Measurements from ENCODE around the gene MOG. TPM values are rescaled to one million over a fixed set of nuclear protein-coding genes. Genes with fewer than 3 reads are reported as not detected.
A peak's percentile ranks its signal among the peaks of the same experiment; 100 is the strongest.
"Not testable (repeated sequence)": the region's sequence is repeated elsewhere in the genome, so short reads cannot be mapped to it uniquely, and the experiment has no call there.

The MOG gene
- total RNA-seq, 4 donors from 2014 or later = not detected

DNA sequence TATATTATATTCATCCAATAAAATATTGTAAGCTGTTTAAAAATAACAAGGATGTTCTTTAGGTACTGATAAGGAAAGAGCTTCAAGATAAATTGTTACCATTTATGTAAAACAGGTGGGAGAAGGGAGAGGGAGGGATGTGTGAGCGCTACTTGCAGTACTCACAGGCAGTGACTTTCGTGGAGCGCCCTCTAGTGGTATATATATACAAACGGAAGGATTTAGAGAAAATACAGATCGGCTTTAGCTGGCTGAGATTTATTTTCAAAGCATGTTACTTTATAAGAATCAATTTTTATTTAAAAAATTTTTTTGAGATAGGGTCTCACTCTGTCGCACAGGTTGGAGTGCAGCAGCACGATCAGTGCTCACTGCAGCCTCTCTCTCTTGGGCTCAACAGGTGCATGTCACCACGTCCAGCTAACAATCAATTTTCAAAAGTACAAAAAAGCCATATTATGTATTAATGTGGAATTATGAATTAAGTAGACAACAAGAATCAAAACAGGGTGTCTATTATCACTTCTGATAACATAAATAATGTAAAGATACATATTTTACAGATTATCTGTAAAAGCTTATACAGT is 3.3 kb upstream of the MOG start:
- DNase-seq (ENCODE audit: low spot score in 2 of 2) = no peak
- TF ChIP-seq POLR2A (IDR thresholded peaks at IDR 0.05) = no peak
- TF ChIP-seq, protein P1, sequence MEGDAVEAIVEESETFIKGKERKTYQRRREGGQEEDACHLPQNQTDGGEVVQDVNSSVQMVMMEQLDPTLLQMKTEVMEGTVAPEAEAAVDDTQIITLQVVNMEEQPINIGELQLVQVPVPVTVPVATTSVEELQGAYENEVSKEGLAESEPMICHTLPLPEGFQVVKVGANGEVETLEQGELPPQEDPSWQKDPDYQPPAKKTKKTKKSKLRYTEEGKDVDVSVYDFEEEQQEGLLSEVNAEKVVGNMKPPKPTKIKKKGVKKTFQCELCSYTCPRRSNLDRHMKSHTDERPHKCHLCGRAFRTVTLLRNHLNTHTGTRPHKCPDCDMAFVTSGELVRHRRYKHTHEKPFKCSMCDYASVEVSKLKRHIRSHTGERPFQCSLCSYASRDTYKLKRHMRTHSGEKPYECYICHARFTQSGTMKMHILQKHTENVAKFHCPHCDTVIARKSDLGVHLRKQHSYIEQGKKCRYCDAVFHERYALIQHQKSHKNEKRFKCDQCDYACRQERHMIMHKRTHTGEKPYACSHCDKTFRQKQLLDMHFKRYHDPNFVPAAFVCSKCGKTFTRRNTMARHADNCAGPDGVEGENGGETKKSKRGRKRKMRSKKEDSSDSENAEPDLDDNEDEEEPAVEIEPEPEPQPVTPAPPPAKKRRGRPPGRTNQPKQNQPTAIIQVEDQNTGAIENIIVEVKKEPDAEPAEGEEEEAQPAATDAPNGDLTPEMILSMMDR (IDR thresholded peaks at IDR 0.05) = peak in 1 of 2 donors; percentile 60
- H3K36me3 ChIP-seq = no peaks in the 10 kb centered on the region
- no peaks in the 10 kb centered on the region for H3K9me3 ChIP-seq
- H3K27me3 ChIP-seq = no peaks in the 10 kb centered on the region
- no peak overlapping the region for H3K27ac ChIP-seq
- peaks cover 14% of the 10 kb centered on the region for H3K4me1 ChIP-seq
- WGBS = 12% methylated on average over 8 of the region's 8 CpGs
- no peak overlapping the region for H3K4me3 ChIP-seq

DNA sequence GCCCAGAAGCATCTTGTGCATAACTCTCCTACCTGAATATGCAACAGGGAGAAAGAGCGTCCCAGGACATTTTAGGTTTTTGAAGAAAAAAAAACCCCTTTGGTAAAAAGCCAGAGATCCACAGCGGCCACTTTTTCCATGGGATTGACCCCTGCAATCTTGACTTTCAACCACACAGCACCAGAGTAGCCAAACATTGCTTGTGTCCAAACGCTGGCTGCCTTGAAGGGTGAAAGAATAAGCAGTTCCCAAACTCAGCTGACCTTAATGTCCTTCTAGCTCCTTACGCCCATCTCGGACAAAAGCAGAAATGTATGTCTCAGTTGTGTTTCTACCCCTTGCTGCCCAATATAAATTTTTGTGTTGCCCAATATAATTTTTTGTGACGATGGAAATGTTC is 1.2 kb upstream of the MOG start:
- Histone ChIP-seq H3K27ac (no peak overlapping the region), H3K27me3 (no peaks in the 10 kb centered on the region), H3K36me3 (no peaks in the 10 kb centered on the region), H3K9me3 (no peaks in the 10 kb centered on the region), H3K4me3 (no peak overlapping the region), H3K4me1 (no peaks in the 10 kb centered on the region)
- TF ChIP-seq, protein P1 (IDR thresholded peaks at IDR 0.05) = no peak
- TF ChIP-seq EP300 (IDR thresholded peaks at IDR 0.05) (no peak), POLR2A (IDR thresholded peaks at IDR 0.05) (no peak), POLR2AphosphoS5 (IDR thresholded peaks at IDR 0.05) (no peak)
- no peak for DNase-seq (ENCODE audit: low spot score in 2 of 2)
- 78% methylated on average over 6 of the region's 6 CpGs for WGBS

DNA sequence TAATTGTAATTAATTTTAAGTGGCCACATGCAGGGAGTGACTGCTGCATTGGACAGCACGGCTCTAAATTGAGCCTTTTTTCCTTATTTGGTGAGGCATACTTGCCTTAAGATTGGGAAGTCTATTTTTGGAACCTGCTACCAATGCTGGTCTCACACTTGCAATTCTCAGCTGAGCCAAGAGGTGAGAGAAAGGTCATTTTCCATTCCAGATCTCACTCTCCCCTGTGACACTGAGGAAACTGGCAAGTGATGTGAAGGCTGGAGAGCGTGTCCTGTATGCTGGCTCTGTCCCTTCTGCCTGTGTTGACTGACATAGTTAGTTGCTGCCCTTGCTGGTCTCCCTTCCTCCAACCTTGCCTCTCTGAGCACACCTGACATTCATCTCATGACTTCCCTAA is 735 bp upstream of the MOG start:
- no peak for DNase-seq (ENCODE audit: low spot score in 2 of 2)
- H3K4me3 ChIP-seq = no peak overlapping the region
- no peak overlapping the region for H3K27ac ChIP-seq
- no peak for TF ChIP-seq POLR2AphosphoS5 (IDR thresholded peaks at IDR 0.05)
- TF ChIP-seq POLR2A (IDR thresholded peaks at IDR 0.05) = no peak
- TF ChIP-seq EP300 (IDR thresholded peaks at IDR 0.05) = no peak
- TF ChIP-seq, protein P1 (IDR thresholded peaks at IDR 0.05) = no peak
- H3K36me3 ChIP-seq = no peaks in the 10 kb centered on the region
- no peaks in the 10 kb centered on the region for H3K9me3 ChIP-seq
- WGBS = 55% methylated on average over 2 of the region's 2 CpGs
- H3K27me3 ChIP-seq = peaks cover 4% of the 10 kb centered on the region
- no peaks in the 10 kb centered on the region for H3K4me1 ChIP-seq

DNA sequence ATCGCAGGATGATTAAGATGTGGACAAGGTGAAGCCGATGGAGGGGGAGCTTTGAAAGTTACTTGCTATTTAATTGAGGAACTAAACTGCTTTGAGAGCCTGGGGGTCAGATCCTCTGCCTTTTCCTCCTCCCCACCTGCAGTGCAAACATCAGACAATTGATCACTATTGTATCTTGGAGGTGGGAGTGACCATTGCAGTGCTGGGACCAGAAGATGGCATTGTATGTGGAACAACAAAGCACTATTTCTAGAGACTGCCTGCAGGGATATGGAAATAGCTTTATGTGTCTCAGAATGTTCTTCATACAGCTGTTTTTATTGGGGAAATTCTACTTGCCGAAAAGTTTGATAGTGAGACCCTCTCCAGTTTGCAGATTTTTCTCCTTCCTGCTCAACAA is 4.2 kb downstream of the MOG start:
- WGBS = 78% methylated on average over 3 of the region's 3 CpGs
- Histone ChIP-seq H3K27ac (no peak overlapping the region), H3K4me3 (no peak overlapping the region), H3K27me3 (peaks cover 31% of the 10 kb centered on the region), H3K36me3 (no peaks in the 10 kb centered on the region), H3K9me3 (no peaks in the 10 kb centered on the region), H3K4me1 (no peaks in the 10 kb centered on the region)
- no peak for DNase-seq (ENCODE audit: low spot score in 2 of 2)
- no peak for TF ChIP-seq POLR2AphosphoS5 (IDR thresholded peaks at IDR 0.05)
- TF ChIP-seq EP300 (IDR thresholded peaks at IDR 0.05) = no peak
- TF ChIP-seq, protein P1 (IDR thresholded peaks at IDR 0.05) = no peak
- no peak for TF ChIP-seq POLR2A (IDR thresholded peaks at IDR 0.05)

DNA sequence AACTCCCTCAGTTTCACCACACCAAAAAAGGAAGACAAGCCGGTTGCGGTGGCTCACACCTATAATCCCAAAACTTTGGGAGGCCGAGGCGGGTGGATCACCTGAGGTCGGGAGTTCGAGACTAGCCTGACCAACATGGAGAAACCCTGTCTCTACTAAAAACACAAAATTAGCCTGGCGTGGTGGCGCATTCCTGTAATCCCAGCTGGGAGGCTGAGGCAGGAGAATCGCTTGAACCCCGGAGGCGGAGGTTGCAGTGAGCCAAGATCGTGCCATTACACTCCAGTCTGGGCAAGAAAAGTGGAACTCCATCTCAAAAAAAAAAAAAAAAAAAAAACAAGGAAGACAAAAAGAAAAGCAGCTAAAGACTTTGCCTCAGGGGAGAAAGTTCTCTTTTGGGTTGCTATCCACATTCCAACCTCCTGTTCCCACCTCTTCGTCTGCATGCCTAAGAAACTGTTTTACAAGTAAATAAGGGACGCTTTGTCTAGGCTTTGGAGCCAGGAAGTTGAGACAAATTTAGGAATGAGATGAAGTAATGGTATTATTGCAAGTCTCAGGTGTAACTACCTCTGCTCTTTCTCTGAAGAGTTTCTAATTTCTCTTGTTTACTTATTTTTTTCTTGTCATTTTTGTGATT is 4.7 kb downstream of the MOG start:
- H3K27me3 ChIP-seq = peaks cover 31% of the 10 kb centered on the region
- DNase-seq (ENCODE audit: low spot score in 2 of 2); H3K36me3 ChIP-seq; H3K27ac ChIP-seq; H3K9me3 ChIP-seq; H3K4me1 ChIP-seq; H3K4me3 ChIP-seq: not testable (repeated sequence)
- WGBS = 24% methylated on average over 14 of the region's 14 CpGs
